Activated CD8-positive, alpha-beta memory T cell treated with anti-CD3 and anti-CD28 coated beads, Interleukin-2, amount 50 U/mL, for 24 hours (primary cell): ENCODE measurements around the gene TEX54.

Experiments used
- DNase-seq: peaks from one replicate; pipeline ENCODE4 v3.0.0-alpha.2; 2020; ENCODE audit errors: extremely low read depth

TEX54 gene

GRCh38 chr11:62788991-62789390, 43.6 kb downstream of the TEX54 start:
- no peak for DNase-seq

GRCh38 chr11:62787005-62787759, 45.5 kb downstream of the TEX54 start, which contains the start of gene TMEM179B:
Gene TMEM179B, plus strand, starts transcription at chr11:62787402. Its CDS starts 30 bp downstream, at chr11:62787432.
- DNase-seq, result peak; percentile 99

DNA sequence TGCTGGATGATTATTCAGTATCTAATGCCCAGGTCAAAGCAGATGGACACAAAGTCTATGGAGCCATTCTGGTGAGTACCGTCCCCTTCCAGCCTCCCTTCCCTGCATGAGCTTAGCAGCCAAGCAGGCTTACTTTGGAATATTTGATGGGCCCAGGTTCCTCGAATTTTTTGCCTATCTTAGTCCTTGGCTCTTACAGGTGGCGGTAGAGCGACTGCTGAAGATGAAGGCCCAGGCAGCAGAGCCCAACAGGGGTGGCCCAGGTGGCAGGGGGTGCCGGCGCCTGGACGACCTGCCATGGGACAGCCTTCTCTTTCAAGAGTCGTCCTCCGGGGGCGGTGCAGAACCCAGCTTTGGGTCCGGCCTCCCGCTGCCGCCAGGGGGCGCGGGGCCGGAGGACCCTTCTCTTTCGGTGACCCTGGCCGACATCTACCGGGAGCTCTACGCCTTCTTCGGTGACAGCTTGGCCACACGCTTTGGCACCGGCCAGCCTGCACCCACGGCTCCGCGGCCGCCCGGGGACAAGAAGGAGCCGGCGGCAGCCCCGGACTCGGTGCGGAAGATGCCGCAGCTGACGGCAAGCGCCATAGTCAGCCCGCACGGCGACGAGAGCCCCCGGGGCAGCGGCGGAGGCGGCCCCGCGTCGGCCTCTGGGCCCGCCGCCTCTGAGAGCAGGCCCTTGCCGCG, 46.2 kb downstream of the TEX54 start:
- DNase-seq, result peak; percentile 56

- DNase-seq, result no peak
These were observed 49.9 kb downstream of the TEX54 start for GRCh38 chr11:62782753-62783152.
